NCI-H748 treated with DMSO at 0.1 percent for 48 hours (cell line): Measurements from ENCODE around the gene OR7G3.

Experiments
- DNase-seq: peaks from one replicate; lab custom pipeline; 2025; lab: John Stamatoyannopoulos, UW

Gene OR7G3

DNA sequence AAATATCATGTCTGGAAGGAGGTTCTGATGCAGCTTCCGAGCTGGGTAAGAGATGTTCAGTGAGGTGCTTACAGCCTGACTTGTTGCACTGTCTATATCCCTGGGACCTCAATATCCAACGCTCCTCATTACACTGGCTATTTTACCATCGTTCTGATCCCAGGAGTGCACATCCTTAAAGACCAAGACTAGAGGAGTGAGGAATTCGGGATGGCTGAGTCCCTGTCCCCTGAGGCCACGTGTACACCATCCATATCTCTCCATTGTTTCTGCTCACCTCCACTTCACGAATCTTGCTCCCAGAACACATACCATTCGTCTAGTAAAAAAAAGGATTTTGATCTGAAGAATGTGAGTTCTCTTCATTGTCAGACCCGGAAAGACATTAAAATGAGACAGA is 19.4 kb downstream of the OR7G3 start, which contains the start of gene OR7G2:
Gene OR7G2, minus strand, starts transcription at position 101 of the 400 bp plus-strand sequence. CDS start 4,232 bp downstream, outside the sequence.
- no peak for DNase-seq

DNA sequence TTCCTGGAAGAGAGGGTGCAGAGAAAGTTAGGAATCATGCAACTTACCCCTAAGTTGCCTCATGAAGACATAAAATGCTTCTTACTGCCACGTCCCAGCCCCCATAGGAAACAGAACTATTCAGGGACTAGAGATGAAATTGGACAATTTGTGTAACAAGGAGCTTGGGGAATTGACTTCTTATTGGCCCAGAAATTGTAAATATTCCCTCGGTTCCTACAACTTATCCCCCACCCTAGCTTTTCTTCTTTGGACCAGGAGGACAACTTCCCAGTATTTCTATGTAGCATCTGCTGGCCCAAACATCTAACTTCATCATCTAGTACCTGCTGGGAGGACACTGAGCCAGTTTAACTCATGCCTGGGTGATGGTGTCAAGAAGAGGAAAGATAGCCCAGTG is 40.0 kb downstream of the OR7G3 start, which contains the start of gene OR1M1:
Gene OR1M1, plus strand, starts transcription at position 301 of the 400 bp plus-strand sequence. CDS start 6,184 bp downstream, outside the sequence.
- no peak for DNase-seq

DNA sequence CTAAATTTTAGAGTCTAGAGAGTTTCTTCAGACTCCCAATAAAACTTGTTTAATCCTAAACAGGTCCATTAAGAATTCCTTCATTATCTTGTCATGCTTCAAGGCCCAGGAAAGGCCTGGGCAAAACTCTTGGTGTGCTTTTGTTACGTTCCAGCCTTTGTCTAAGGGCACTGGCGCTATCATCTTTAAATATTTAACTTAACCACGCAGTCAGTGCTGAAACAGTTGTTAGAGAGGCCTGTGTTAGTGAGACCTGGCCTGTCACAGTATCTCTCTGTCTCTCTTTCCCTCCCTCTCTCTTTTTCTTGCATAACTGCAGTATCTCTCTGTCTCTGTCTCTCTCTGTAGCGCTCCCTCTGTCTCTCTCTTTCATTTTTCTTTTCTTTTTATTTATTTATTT is 48.1 kb downstream of the OR7G3 start:
- no peak for DNase-seq

DNA sequence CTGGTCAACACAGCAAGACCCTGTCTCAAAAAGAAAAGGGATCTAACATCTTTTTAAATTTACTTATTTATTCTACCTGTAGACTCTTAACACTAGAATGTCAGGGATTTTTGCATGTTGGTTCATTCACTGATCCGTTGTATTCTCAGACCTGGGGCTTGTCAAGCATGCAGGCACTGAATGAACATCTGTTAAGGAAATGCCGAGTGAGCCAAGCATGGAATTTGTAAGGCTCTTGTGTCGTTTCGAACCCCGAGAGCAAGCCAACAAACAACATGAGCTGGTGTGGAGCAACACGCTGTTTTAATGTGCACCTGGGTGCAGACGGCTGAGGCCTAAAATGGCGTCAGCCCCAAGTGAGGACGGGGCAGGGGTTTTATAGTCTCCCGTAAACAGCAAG is 49.8 kb downstream of the OR7G3 start:
- DNase-seq: no peak
